Breast epithelium (tissue), 4 donors: Measurements from ENCODE around the gene TXNDC15. TPM values are rescaled to one million over a fixed set of nuclear protein-coding genes. Genes with fewer than 3 reads are reported as not detected.
A peak's percentile ranks its signal among the peaks of the same experiment; 100 is the strongest.
"Not testable (repeated sequence)": the region's sequence is repeated elsewhere in the genome, so short reads cannot be mapped to it uniquely, and the experiment has no call there.

ENCODE experiments used
- DNase-seq, 2 donors: peaks; one replicate each; pipeline ENCODE4 v3.0.0-alpha.2; 2019; ENCODE audit warnings: low spot score in 2 of 2
- H3K27ac ChIP-seq, 2 donors: fragments of 200-600 bp; sonication (generic) in 1 of 2; one replicate each; pipeline ENCODE4 v1.5.1; 2016 to 2019; ENCODE audit warnings: mild to moderate bottlenecking in 1 of 2
- H3K27me3 ChIP-seq, 2 donors: fragments of 200-600 bp; sonication (generic) in 1 of 2; one replicate each; pipeline versions ENCODE4 v1.5.1 to v1.6.0; 2017 to 2019; ENCODE audit warnings: control low read depth in 1 of 2, mild to moderate bottlenecking in 1 of 2
- H3K36me3 ChIP-seq: fragments of 200-600 bp; one replicate; pipeline ENCODE4 v1.5.1; 2019
- H3K4me1 ChIP-seq, 2 donors: fragments of 200-600 bp; sonication (generic); one replicate each; pipeline ENCODE4 v1.5.1; 2016 to 2019; ENCODE audit warnings: control low read depth in 1 of 2
- H3K4me3 ChIP-seq, 3 donors: fragments of 200-600 bp; sonication (generic); 1 replicate in 2 of 3; 2 replicates in 1 of 3; pipeline ENCODE4 v1.5.1; 2016 to 2019; ENCODE audit warnings: mild to moderate bottlenecking in 3 of 3, moderate library complexity in 2 of 3
- H3K9me3 ChIP-seq, 2 donors: fragments of 200-600 bp; sonication (generic) in 1 of 2; one replicate each; pipeline ENCODE4 v1.5.1; 2016 to 2019; ENCODE audit warnings: control low read depth in 1 of 2
- POLR2A ChIP-seq: fragments of 450-650 bp; IDR thresholded peaks from one replicate; pipeline ENCODE4 v1.6.1; 2016; ENCODE audit warnings: antibody characterized with exemption, mild to moderate bottlenecking, moderate library complexity
- POLR2AphosphoS5 ChIP-seq, 3 donors: sonication (generic); formaldehyde crosslinking; IDR thresholded peaks; one replicate each; pipeline ENCODE4 v1.6.1; 2017; ENCODE audit warnings: antibody characterized with exemption in 3 of 3
- intact Hi-C: fragments of 100-400 bp; cut with DNase I; formaldehyde crosslinking; loops from one replicate; pipeline ENCODE4 v1.15.1; 2023; ENCODE audit warnings: low total_unique reads
- total RNA-seq, 3 donors: library from RNA; depleted of rRNA; stranded (reverse); fragments of >200 nt; gene quantifications; one replicate each; pipeline ENCODE4 v1.1.0, GENCODE V29; 2016
- TF ChIP-seq, protein P1 (sequence below), 3 donors: fragments of 450-650 bp; IDR thresholded peaks; one replicate each; pipeline ENCODE4 v1.5.1; 2016 to 2017; ENCODE audit warnings: antibody characterized with exemption in 3 of 3, mild to moderate bottlenecking in 3 of 3, moderate library complexity in 3 of 3

Gene TXNDC15
- total RNA-seq, 3 donors from 2014 or later: 68.0 to 80.0 (median 74.9) TPM

- Histone ChIP-seq H3K4me3 (peak within 1 kb of the TSS; percentile 76 to 91 (median 82)), H3K27me3 (no peaks in the 10 kb centered on the region), H3K4me1 (no peaks in the 10 kb centered on the region), H3K9me3 (no peaks in the 10 kb centered on the region), H3K27ac (peak within 1 kb of the TSS; percentile 96 to 97), H3K36me3 (no peaks in the 10 kb centered on the region)
- intact Hi-C loops: no loop called here
- peak; percentile 81 to 87 for DNase-seq
- TF ChIP-seq, protein P1, sequence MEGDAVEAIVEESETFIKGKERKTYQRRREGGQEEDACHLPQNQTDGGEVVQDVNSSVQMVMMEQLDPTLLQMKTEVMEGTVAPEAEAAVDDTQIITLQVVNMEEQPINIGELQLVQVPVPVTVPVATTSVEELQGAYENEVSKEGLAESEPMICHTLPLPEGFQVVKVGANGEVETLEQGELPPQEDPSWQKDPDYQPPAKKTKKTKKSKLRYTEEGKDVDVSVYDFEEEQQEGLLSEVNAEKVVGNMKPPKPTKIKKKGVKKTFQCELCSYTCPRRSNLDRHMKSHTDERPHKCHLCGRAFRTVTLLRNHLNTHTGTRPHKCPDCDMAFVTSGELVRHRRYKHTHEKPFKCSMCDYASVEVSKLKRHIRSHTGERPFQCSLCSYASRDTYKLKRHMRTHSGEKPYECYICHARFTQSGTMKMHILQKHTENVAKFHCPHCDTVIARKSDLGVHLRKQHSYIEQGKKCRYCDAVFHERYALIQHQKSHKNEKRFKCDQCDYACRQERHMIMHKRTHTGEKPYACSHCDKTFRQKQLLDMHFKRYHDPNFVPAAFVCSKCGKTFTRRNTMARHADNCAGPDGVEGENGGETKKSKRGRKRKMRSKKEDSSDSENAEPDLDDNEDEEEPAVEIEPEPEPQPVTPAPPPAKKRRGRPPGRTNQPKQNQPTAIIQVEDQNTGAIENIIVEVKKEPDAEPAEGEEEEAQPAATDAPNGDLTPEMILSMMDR (IDR thresholded peaks at IDR 0.05): peak; percentile 50 to 83 (median 83)
- TF ChIP-seq POLR2AphosphoS5 (IDR thresholded peaks at IDR 0.05): peak; percentile 53 to 64 (median 62)
- no peak for TF ChIP-seq POLR2A
Measured at GRCh38 chr5:134904610-134905245, 30.6 kb downstream of the TXNDC15 start, which contains the start of gene PCBD2. Gene PCBD2 (plus strand): TSS chr5:134905131. CDS start chr5:134905140, 9 bp downstream.

DNA sequence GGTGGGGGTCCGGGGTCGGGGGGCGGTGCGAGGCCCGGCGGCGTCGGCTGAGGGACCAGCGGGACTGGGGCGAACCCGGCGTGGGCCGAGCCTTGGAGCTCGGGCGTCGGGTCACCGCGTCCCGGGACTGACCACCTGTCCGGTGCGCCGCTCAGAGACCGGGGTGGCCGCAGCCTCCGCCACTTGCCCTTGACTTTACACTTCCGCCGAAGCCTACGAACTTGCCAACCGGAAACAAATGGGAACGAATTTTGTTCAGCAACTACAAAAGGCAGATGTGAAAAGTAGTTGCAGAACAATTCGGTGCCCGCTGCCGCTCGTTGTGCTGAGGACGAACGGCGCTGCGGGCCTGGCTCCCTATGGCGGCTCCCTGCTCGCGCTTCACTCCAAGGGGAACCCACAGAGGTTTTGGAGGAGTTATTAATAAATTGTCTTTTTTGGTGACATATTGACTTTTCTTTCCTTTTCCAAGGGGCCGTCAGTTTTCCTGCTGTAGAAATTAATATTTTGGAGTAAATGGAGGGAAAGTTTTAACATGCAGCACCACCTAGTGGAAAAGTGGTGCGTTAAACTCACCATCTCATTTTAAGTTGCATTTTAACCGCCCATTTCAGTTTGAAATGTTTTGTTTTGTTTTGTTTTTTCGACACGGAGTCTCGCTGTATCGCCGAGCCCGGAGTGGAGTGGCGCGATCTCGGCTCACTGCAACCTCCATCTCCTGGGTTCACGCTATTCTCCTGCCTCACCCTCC, 31.2 kb downstream of the TXNDC15 start:
- Histone ChIP-seq H3K27ac (peak overlapping the region; percentile 96 to 97), H3K36me3 (no peaks in the 10 kb centered on the region), H3K9me3 (no peaks in the 10 kb centered on the region), H3K27me3 (no peaks in the 10 kb centered on the region), H3K4me3 (peak overlapping the region; percentile 76 to 91 (median 82)), H3K4me1 (no peaks in the 10 kb centered on the region)
- intact Hi-C loops: no loop called here
- TF ChIP-seq, protein P1 (IDR thresholded peaks at IDR 0.05): peak; percentile 70 to 80 (median 74)
- TF ChIP-seq POLR2A (no peak), POLR2AphosphoS5 (IDR thresholded peaks at IDR 0.05) (no peak)
- DNase-seq: peak in 1 of 2 donors; percentile 40

- H3K9me3 ChIP-seq: no peaks in the 10 kb centered on the region
- no peak overlapping the region for H3K4me3 ChIP-seq
- TF ChIP-seq, protein P1 (IDR thresholded peaks at IDR 0.05): no peak
- TF ChIP-seq POLR2A (no peak), POLR2AphosphoS5 (IDR thresholded peaks at IDR 0.05) (no peak)
- intact Hi-C loops: no loop called here
- H3K36me3 ChIP-seq: no peaks in the 10 kb centered on the region
- DNase-seq: no peak
- no peak overlapping the region for H3K27ac ChIP-seq
- no peaks in the 10 kb centered on the region for H3K4me1 ChIP-seq
- H3K27me3 ChIP-seq: no peaks in the 10 kb centered on the region
Measured at GRCh38 chr5:134906811-134907210, 32.6 kb downstream of the TXNDC15 start.

GRCh38 chr5:134910752-134911151, 36.6 kb downstream of the TXNDC15 start:
- intact Hi-C loops: not testable (repeated sequence)

DNA sequence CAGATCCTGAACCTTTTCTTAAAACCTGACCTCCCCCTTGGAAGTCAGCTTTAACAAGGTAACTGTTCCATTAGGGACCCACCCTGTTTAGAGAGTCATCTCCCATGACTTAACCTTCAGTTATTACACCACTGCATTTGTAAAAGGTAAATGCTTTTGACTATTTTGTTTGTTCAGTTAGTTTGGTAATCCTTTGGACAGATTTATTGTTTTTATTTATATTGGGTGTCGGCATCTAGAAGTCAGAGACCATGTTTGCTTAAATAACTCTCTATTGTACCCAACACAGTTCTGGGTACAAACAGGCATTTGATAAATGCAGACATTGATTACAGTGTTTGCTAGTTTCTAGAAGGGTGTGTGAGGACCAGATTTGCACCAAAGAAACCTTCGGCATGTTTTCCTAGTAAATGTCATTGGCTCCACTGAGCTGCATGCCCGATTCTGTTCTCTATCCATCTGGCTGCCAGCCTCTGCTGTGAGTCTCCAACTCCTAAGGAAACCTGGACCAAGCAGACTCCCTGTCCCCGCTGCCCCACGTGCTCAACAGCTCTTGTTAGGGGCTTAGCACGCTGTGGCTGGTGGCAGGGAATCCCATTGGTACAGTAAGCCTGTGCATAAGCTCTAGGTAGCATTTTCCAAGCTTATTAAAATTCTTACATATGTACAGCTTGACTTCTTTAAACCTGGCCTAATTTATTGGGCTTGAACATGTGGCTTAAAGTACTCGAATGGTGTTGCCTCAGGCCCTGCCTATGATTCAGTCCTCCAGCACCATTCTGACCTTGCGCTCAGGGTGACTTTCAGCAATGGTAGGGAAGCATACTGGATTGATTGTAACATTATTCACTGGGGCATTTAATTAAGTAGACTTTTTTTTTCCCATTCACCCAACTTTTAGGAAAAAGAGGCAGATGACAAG, 37.4 kb downstream of the TXNDC15 start:
- intact Hi-C loops: no loop called here
- TF ChIP-seq, protein P1 (IDR thresholded peaks at IDR 0.05): no peak
- no peak for TF ChIP-seq POLR2A
- TF ChIP-seq POLR2AphosphoS5 (IDR thresholded peaks at IDR 0.05): no peak

More at GRCh38 chr5:134910752-134911151, 36.6 kb downstream of the TXNDC15 start:
- not testable (repeated sequence) for H3K4me3 ChIP-seq, H3K4me1 ChIP-seq, DNase-seq, H3K9me3 ChIP-seq, H3K27ac ChIP-seq, H3K27me3 ChIP-seq, H3K36me3 ChIP-seq

More for the DNA sequence above, 37.4 kb downstream of the TXNDC15 start:
- no peaks in the 10 kb centered on the region for H3K27me3 ChIP-seq
- no peak for DNase-seq
- H3K4me1 ChIP-seq: no peaks in the 10 kb centered on the region
- no peaks in the 10 kb centered on the region for H3K9me3 ChIP-seq
- H3K4me3 ChIP-seq: no peak overlapping the region
- no peak overlapping the region for H3K27ac ChIP-seq
- no peaks in the 10 kb centered on the region for H3K36me3 ChIP-seq
